Neural cell (in vitro differentiated cells): ENCODE data around the gene MOB2. TPM values are rescaled to one million over a fixed set of nuclear protein-coding genes. Genes with fewer than 3 reads are reported as not detected.

Experiments
- H2AFZ ChIP-seq: fragments of 200-600, 300-800 bp; sonication (generic), shearing (Covaris generic); 2 replicates; pipeline ENCODE4 v1.6.0; 2014; ENCODE audit warnings: low read depth, mild to moderate bottlenecking, antibody characterized with exemption, low read length, moderate library complexity
- H3F3A ChIP-seq: fragments of 200-600 bp; shearing (Covaris generic); 2 replicates; pipeline ENCODE4 v1.6.1; 2016; ENCODE audit warnings: mild to moderate bottlenecking, moderate library complexity, mixed read lengths, antibody characterized with exemption, low read length; ENCODE audit not compliant: insufficient read depth, poor library complexity, severe bottlenecking
- H3K27ac ChIP-seq: fragments of 200-600, 300-800 bp; sonication (generic), shearing (Covaris generic); 2 replicates; pipeline ENCODE4 v1.5.1; 2014; ENCODE audit warnings: mild to moderate bottlenecking, low read length, moderate library complexity
- H3K27me3 ChIP-seq: fragments of 300-800, 200-600 bp; sonication (generic), shearing (Covaris generic); 2 replicates; pipeline ENCODE4 v1.6.0; 2014; ENCODE audit warnings: mild to moderate bottlenecking, low read depth, low read length, moderate library complexity; ENCODE audit not compliant: insufficient read depth
- H3K36me3 ChIP-seq: fragments of 300-800, 200-600 bp; sonication (generic), shearing (Covaris generic); 2 replicates; pipeline ENCODE4 v1.5.1; 2014; ENCODE audit warnings: mild to moderate bottlenecking, antibody characterized with exemption, low read length, moderate library complexity; ENCODE audit not compliant: insufficient read depth
- H3K4me2 ChIP-seq: fragments of 300-800, 200-600 bp; sonication (generic), shearing (Covaris generic); 2 replicates; pipeline ENCODE4 v1.6.0; 2014; ENCODE audit warnings: mild to moderate bottlenecking, low read length
- H3K4me3 ChIP-seq: fragments of 300-800, 200-600 bp; sonication (generic), shearing (Covaris generic); 2 replicates; pipeline ENCODE4 v1.5.1; 2014; ENCODE audit warnings: mild to moderate bottlenecking, low read length, moderate library complexity
- H3K79me2 ChIP-seq: fragments of 200-600 bp; shearing (Covaris generic); replicated peaks from 2 replicates; pipeline ENCODE4 v1.6.0; 2014; ENCODE audit warnings: mild to moderate bottlenecking, low read length, moderate library complexity; ENCODE audit not compliant: insufficient read depth
- H3K9ac ChIP-seq: fragments of 300-800, 200-600 bp; sonication (generic), shearing (Covaris generic); 2 replicates; pipeline ENCODE4 v1.6.1; 2016; ENCODE audit warnings: mild to moderate bottlenecking, low read length, mixed read lengths
- H3K9me2 ChIP-seq: fragments of 200-600 bp; shearing (Covaris generic); 2 replicates; pipeline ENCODE4 v1.6.1; 2016; ENCODE audit warnings: mild to moderate bottlenecking, low read length, mixed read lengths; ENCODE audit not compliant: insufficient read depth
- H3K9me3 ChIP-seq: fragments of 200-600, 300-800 bp; sonication (generic), shearing (Covaris generic); 2 replicates; pipeline ENCODE4 v1.6.1; 2016; ENCODE audit warnings: mild to moderate bottlenecking, mixed run types, low read length, moderate library complexity, mixed read lengths
- H4K20me1 ChIP-seq: fragments of 200-600 bp; shearing (Covaris generic); 2 replicates; pipeline ENCODE4 v1.6.1; 2016; ENCODE audit warnings: mild to moderate bottlenecking, mixed run types; ENCODE audit not compliant: insufficient read depth
- CTCF ChIP-seq: fragments of 450-650 bp; IDR thresholded peaks from 2 replicates; pipeline ENCODE4 v1.5.1; 2014; ENCODE audit warnings: antibody characterized with exemption, mild to moderate bottlenecking, moderate library complexity; ENCODE audit not compliant: poor library complexity, severe bottlenecking
- EP300 ChIP-seq: fragments of 450-650 bp; conservative IDR thresholded peaks from 2 replicates; pipeline ENCODE4 v1.6.1; 2014; ENCODE audit warnings: antibody characterized with exemption, mild to moderate bottlenecking, moderate library complexity; ENCODE audit not compliant: poor library complexity, severe bottlenecking
- EZH2 ChIP-seq: fragments of 200-600, 300-800 bp; shearing (Covaris generic), sonication (generic); IDR thresholded peaks from 2 replicates; pipeline ENCODE4 v1.6.1; 2014; ENCODE audit warnings: antibody characterized with exemption, low read length, borderline replicate concordance, mild to moderate bottlenecking; ENCODE audit not compliant: insufficient read depth, poor library complexity, severe bottlenecking
- MXI1 ChIP-seq: fragments of 450-650 bp; conservative IDR thresholded peaks from 2 replicates; pipeline ENCODE4 v1.6.1; 2014; ENCODE audit warnings: antibody characterized with exemption, mild to moderate bottlenecking; ENCODE audit not compliant: poor library complexity, severe bottlenecking
- POLR2AphosphoS5 ChIP-seq: IDR thresholded peaks from 2 replicates; pipeline ENCODE4 v1.6.1; 2012
- RAD21 ChIP-seq: fragments of 450-650 bp; conservative IDR thresholded peaks from 2 replicates; pipeline ENCODE4 v1.6.1; 2014; ENCODE audit warnings: antibody characterized with exemption, mild to moderate bottlenecking, moderate library complexity
- REST ChIP-seq: IDR thresholded peaks from 2 replicates; pipeline ENCODE4 v1.6.1; 2012; ENCODE audit warnings: borderline replicate concordance
- SMC3 ChIP-seq: fragments of 450-650 bp; conservative IDR thresholded peaks from 2 replicates; pipeline ENCODE4 v1.6.1; 2014; ENCODE audit warnings: antibody characterized with exemption, mild to moderate bottlenecking, moderate library complexity; ENCODE audit not compliant: poor library complexity
- TAF1 ChIP-seq: IDR thresholded peaks from 2 replicates; pipeline ENCODE4 v1.6.1; 2012; ENCODE audit warnings: low read depth
- polyA plus RNA-seq: library from polyadenylated mRNA; depleted of rRNA; stranded (reverse); fragments of >200 nt; gene quantifications from 2 replicates; pipeline ENCODE4 v1.2.3, GENCODE V29; 2014

The MOB2 gene
- polyA plus RNA-seq, 1 donor from 2014 or later: 33.2 TPM

- Histone ChIP-seq H3K4me3 (no peak overlapping the region), H3K9ac (no peak overlapping the region), H3K27me3 (no peaks in the 10 kb centered on the region), H3F3A (no peaks in the 10 kb centered on the region), H2AFZ (no peak overlapping the region), H3K27ac (no peak overlapping the region), H3K79me2 (no peaks in the 10 kb centered on the region), H3K9me2 (no peaks in the 10 kb centered on the region), H4K20me1 (no peaks in the 10 kb centered on the region), H3K4me2 (no peak overlapping the region), H3K36me3 (peaks cover 4% of the 10 kb centered on the region), H3K9me3 (no peaks in the 10 kb centered on the region)
- no peak for TF ChIP-seq RAD21
- no peak for TF ChIP-seq EP300
- no peak for TF ChIP-seq POLR2AphosphoS5
- TF ChIP-seq MXI1: no peak
- TF ChIP-seq TAF1: no peak
- no peak for TF ChIP-seq REST
- no peak for TF ChIP-seq EZH2
- TF ChIP-seq SMC3: no peak
- no peak for TF ChIP-seq CTCF
Measured at GRCh38 chr11:1479006-1479677, 7.4 kb downstream of the MOB2 start.

GRCh38 chr11:1478544-1478943 is 8.0 kb downstream of the MOB2 start:
- peaks cover 4% of the 10 kb centered on the region for H3K36me3 ChIP-seq
- no peaks in the 10 kb centered on the region for H3K79me2 ChIP-seq
- no peaks in the 10 kb centered on the region for H3F3A ChIP-seq
- no peak overlapping the region for H3K4me2 ChIP-seq
- no peaks in the 10 kb centered on the region for H4K20me1 ChIP-seq
- H3K4me3 ChIP-seq: no peak overlapping the region
- no peak for TF ChIP-seq REST
- TF ChIP-seq MXI1: no peak
- TF ChIP-seq RAD21: no peak
- TF ChIP-seq CTCF: no peak
- TF ChIP-seq SMC3: no peak
- TF ChIP-seq EP300: no peak
- TF ChIP-seq EZH2: no peak
- TF ChIP-seq POLR2AphosphoS5: no peak
- TF ChIP-seq TAF1: no peak
- H3K9me3 ChIP-seq: no peaks in the 10 kb centered on the region
- H3K9me2 ChIP-seq: no peaks in the 10 kb centered on the region
- no peaks in the 10 kb centered on the region for H3K27me3 ChIP-seq
- no peak overlapping the region for H3K27ac ChIP-seq
- H3K9ac ChIP-seq: no peak overlapping the region
- no peak overlapping the region for H2AFZ ChIP-seq
